HPDE6-E6E7 (cell line): Measurements from ENCODE around the gene VPREB3.
A peak's percentile ranks its signal among the peaks of the same experiment; 100 is the strongest.

Source experiments
- DNase-seq: peaks from one replicate; pipeline ENCODE4 v3.0.0; 2011; ENCODE audit warnings: missing footprints; ENCODE audit errors: extremely low spot score

Gene VPREB3

GRCh38 chr22:23754220-23754919, at the start of gene VPREB3:
Gene VPREB3, minus strand, starts transcription at chr22:23754425. Its CDS starts 62 bp downstream, at chr22:23754363.
- no peak for DNase-seq

- no peak for DNase-seq
Measured at GRCh38 chr22:23803001-23803819, 49.0 kb upstream of the VPREB3 start.

GRCh38 chr22:23801886-23802377, 47.7 kb upstream of the VPREB3 start:
- no peak for DNase-seq

- DNase-seq: no peak
Measured at GRCh38 chr22:23801238-23801821, 47.1 kb upstream of the VPREB3 start.

GRCh38 chr22:23800297-23801237, 46.3 kb upstream of the VPREB3 start:
- DNase-seq: no peak

- no peak for DNase-seq
Measured at GRCh38 chr22:23796461-23796860, 42.2 kb upstream of the VPREB3 start.

GRCh38 chr22:23793326-23793725, 39.1 kb upstream of the VPREB3 start:
- no peak for DNase-seq

- DNase-seq: no peak
Measured at GRCh38 chr22:23791738-23792645, 37.8 kb upstream of the VPREB3 start.

- no peak for DNase-seq
Measured at GRCh38 chr22:23790819-23791737, 36.9 kb upstream of the VPREB3 start.

- DNase-seq: no peak
Measured at GRCh38 chr22:23789638-23790037, 35.4 kb upstream of the VPREB3 start.

- no peak for DNase-seq
Measured at GRCh38 chr22:23789121-23789520, 34.9 kb upstream of the VPREB3 start.

GRCh38 chr22:23787910-23788309, 33.7 kb upstream of the VPREB3 start:
- no peak for DNase-seq

- no peak for DNase-seq
Measured at GRCh38 chr22:23787600-23787896, 33.3 kb upstream of the VPREB3 start.

- peak; percentile 83 for DNase-seq
Measured at GRCh38 chr22:23786752-23787599, 32.8 kb upstream of the VPREB3 start, which contains the start of gene SMARCB1. Gene SMARCB1, plus strand, starts transcription at chr22:23786966. Its CDS starts 204 bp downstream, at chr22:23787170.

GRCh38 chr22:23786261-23786710, 32.1 kb upstream of the VPREB3 start:
- DNase-seq: no peak

GRCh38 chr22:23784215-23784732, 30.0 kb upstream of the VPREB3 start:
- no peak for DNase-seq

- no peak for DNase-seq
Measured at GRCh38 chr22:23783265-23784150, 29.3 kb upstream of the VPREB3 start.
